ENCODE data around the gene TUBAL3.
A peak's percentile ranks its signal among the peaks of the same experiment; 100 is the strongest.

Gene TUBAL3

GRCh38 chr10:5442065-5442989 lies 37.7 kb upstream of the TUBAL3 start:
- CTCF ChIA-PET: interaction anchor here (0.7 to 10.7 kb wide), 14 partner anchors 7 to 593 kb away, joined by 3 to 221 read pairs (median 4); no protein-coding TSS in a partner anchor
- H3K9me3 Mint-ChIP-seq: no peaks in the 10 kb centered on the region
- H3K27ac Mint-ChIP-seq: no peak overlapping the region
- peaks cover 46% of the 10 kb centered on the region for H3K4me1 Mint-ChIP-seq
- H3K4me3 Mint-ChIP-seq: no peak overlapping the region
- peak; percentile 35 for DNase-seq
- peaks cover 10% of the 10 kb centered on the region for H3K36me3 Mint-ChIP-seq
- H3K27me3 Mint-ChIP-seq: no peaks in the 10 kb centered on the region

DNA sequence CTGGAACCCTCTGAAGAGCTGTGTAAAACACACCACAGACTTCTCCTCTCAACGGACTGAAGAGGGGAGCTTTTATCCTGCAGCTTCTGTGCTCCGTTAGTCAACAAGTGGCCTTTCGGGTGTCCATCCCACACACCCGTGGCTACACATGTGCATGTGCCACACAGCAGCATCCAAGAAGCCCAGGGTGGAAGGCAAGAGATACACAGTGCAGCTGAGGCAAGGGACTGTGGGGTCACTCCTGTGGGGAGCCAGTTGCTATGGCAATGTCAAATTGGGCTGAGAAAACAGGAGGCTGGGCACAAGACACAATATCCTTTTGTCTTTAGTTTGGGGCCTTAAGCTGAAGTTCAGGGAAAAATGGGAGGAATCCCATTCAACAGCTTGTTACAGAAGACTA lies 36.5 kb upstream of the TUBAL3 start:
- Mint-ChIP-seq H3K4me3 (no peak overlapping the region), H3K36me3 (peaks cover 10% of the 10 kb centered on the region), H3K4me1 (peaks cover 34% of the 10 kb centered on the region), H3K27me3 (no peaks in the 10 kb centered on the region), H3K9me3 (no peaks in the 10 kb centered on the region), H3K27ac (no peak overlapping the region)
- no peak for DNase-seq
- CTCF ChIA-PET: interaction anchor here (0.7 to 10.7 kb wide), 8 partner anchors 9 to 626 kb away, joined by 3 to 221 read pairs (median 4); no protein-coding TSS in a partner anchor

DNA sequence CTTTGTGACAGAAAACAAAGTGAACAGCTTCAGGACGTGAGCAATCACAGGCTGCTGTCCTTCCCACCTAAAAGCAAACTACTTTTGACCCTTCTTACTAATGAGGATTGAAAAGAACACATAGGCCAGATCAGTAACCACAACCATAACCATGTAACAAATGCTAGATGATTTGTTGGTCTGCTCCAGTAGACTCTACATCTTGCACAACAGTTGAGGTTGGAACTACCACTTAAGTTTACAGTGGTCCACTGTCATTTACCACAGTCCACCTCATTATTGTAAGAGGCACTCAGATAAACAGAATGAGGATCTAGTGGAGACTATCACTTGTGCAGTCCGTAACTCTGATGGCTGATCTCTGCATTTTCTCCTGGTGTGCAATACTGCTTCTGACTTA lies 35.6 kb upstream of the TUBAL3 start:
- CTCF ChIA-PET: interaction anchor here (0.9 to 10.7 kb wide), 5 partner anchors 152 to 625 kb away, joined by 3 to 221 read pairs (median 4); no protein-coding TSS in a partner anchor
- Mint-ChIP-seq H3K27me3 (no peaks in the 10 kb centered on the region), H3K9me3 (no peaks in the 10 kb centered on the region), H3K27ac (no peak overlapping the region), H3K4me3 (no peak overlapping the region), H3K4me1 (peaks cover 27% of the 10 kb centered on the region), H3K36me3 (peaks cover 10% of the 10 kb centered on the region)
- no peak for DNase-seq

GRCh38 chr10:5435328-5435727 lies 30.7 kb upstream of the TUBAL3 start:
- H3K36me3 Mint-ChIP-seq: peaks cover 15% of the 10 kb centered on the region
- peaks cover 3% of the 10 kb centered on the region for H3K9me3 Mint-ChIP-seq
- peaks cover 12% of the 10 kb centered on the region for H3K4me1 Mint-ChIP-seq
- H3K4me3 Mint-ChIP-seq: no peak overlapping the region
- no peak for DNase-seq
- H3K27ac Mint-ChIP-seq: no peak overlapping the region
- H3K27me3 Mint-ChIP-seq: no peaks in the 10 kb centered on the region
- CTCF ChIA-PET: interaction anchor here (0.7 to 6.9 kb wide), 9 partner anchors 8 to 624 kb away, joined by 3 to 82 read pairs (median 3); no protein-coding TSS in a partner anchor

DNA sequence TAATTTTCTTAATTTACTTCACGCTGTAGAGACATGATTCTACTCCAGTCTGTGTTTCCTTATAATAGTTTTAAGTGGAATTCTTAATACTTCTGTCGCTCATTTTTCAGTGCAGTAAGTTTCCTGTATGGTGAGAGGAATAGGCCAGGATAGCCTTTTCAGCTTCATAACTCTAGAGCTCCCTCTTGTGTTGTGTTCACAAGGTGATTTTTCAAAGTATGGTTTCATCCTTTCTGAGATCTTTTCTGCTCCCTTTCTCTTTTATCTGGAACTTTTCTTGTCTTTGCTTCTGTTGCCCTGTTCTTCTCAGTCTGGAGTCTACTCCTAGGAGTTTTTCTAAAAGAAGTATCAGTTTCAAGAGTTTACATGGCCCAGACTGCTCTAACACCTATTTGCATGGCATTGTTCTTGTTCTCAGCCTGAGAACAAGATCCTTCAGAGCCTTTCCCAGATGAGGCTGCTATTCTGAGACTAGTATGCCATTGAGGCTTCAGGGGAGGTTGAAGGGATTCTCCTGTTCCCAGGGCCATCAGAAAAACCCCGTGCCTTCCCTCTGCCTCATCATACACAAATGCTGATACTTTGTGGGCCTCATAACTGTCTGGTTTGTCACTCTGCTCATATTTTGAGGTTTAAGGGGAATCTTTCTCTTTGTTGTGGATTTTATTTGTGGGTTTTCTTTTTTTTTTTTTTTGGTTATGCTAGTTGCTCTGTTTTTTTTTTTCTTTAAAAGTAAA lies 29.6 kb upstream of the TUBAL3 start:
- Mint-ChIP-seq H3K36me3 (peaks cover 19% of the 10 kb centered on the region), H3K27ac (no peak overlapping the region), H3K9me3 (peaks cover 3% of the 10 kb centered on the region), H3K4me1 (peaks cover 12% of the 10 kb centered on the region), H3K27me3 (no peaks in the 10 kb centered on the region), H3K4me3 (no peak overlapping the region)
- CTCF ChIA-PET: interaction anchor here (0.6 to 6.9 kb wide), 16 partner anchors 8 to 751 kb away, joined by 3 to 82 read pairs (median 3); no protein-coding TSS in a partner anchor
- DNase-seq: no peak

DNA sequence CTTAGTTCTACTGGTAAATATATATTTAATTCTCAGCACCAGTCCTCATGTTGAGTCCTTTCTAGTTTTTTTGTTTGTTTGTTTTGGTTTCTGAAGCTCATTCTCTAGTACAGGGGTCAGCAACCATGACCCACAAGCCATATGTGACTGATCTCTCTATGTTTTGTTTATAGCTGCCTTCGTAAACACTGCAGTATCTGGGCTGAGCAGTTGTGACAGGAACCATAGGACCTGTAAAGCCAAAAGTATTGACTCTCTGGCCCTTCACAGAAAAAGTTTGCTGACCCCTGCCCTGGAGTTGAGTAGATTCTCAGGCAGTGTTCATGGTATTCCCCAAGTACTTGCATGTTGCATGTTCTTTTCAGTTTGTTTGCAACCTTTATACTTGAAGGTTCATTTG lies 28.6 kb upstream of the TUBAL3 start:
- no peak overlapping the region for H3K4me3 Mint-ChIP-seq
- H3K9me3 Mint-ChIP-seq: peaks cover 3% of the 10 kb centered on the region
- peaks cover 19% of the 10 kb centered on the region for H3K36me3 Mint-ChIP-seq
- no peak overlapping the region for H3K27ac Mint-ChIP-seq
- H3K27me3 Mint-ChIP-seq: no peaks in the 10 kb centered on the region
- DNase-seq: no peak
- CTCF ChIA-PET: interaction anchor here (1.0 to 6.9 kb wide), 8 partner anchors 9 to 618 kb away, joined by 3 to 82 read pairs (median 5); no protein-coding TSS in a partner anchor
- peaks cover 12% of the 10 kb centered on the region for H3K4me1 Mint-ChIP-seq

- Mint-ChIP-seq H3K27me3 (no peaks in the 10 kb centered on the region), H3K9me3 (peaks cover 3% of the 10 kb centered on the region), H3K36me3 (peaks cover 32% of the 10 kb centered on the region), H3K4me3 (no peak overlapping the region), H3K4me1 (no peaks in the 10 kb centered on the region), H3K27ac (no peak overlapping the region)
- CTCF ChIA-PET: no interaction called here
- DNase-seq: no peak
These were observed 23.5 kb upstream of the TUBAL3 start for GRCh38 chr10:5428133-5428532.

- DNase-seq: no peak
- Mint-ChIP-seq H3K27me3 (no peaks in the 10 kb centered on the region), H3K4me3 (no peak overlapping the region), H3K27ac (no peak overlapping the region), H3K9me3 (peaks cover 6% of the 10 kb centered on the region), H3K4me1 (no peaks in the 10 kb centered on the region), H3K36me3 (peaks cover 42% of the 10 kb centered on the region)
- CTCF ChIA-PET: interaction anchor here (2.4 kb wide), 3 partner anchors 9 to 575 kb away, joined by 5 to 12 read pairs (median 8); no protein-coding TSS in a partner anchor
These were observed 20.1 kb upstream of the TUBAL3 start for GRCh38 chr10:5424751-5425150.

GRCh38 chr10:5423771-5424170 lies 19.1 kb upstream of the TUBAL3 start:
- Mint-ChIP-seq H3K27me3 (no peaks in the 10 kb centered on the region), H3K4me3 (no peak overlapping the region), H3K4me1 (peaks cover 2% of the 10 kb centered on the region), H3K27ac (no peak overlapping the region), H3K9me3 (peaks cover 15% of the 10 kb centered on the region), H3K36me3 (peaks cover 44% of the 10 kb centered on the region)
- DNase-seq: no peak
- CTCF ChIA-PET: interaction anchor here (1.1 to 2.4 kb wide), 3 partner anchors 9 to 609 kb away, joined by 4 to 12 read pairs (median 7); no protein-coding TSS in a partner anchor

- Mint-ChIP-seq H3K36me3 (peaks cover 52% of the 10 kb centered on the region), H3K9me3 (peaks cover 29% of the 10 kb centered on the region), H3K4me1 (peaks cover 4% of the 10 kb centered on the region), H3K4me3 (no peak overlapping the region), H3K27ac (no peak overlapping the region), H3K27me3 (no peaks in the 10 kb centered on the region)
- DNase-seq: no peak
- CTCF ChIA-PET: interaction anchor here (0.6 kb wide), 1 partner anchor 158 kb away, joined by 3 read pairs; no protein-coding TSS in a partner anchor
These were observed 15.0 kb upstream of the TUBAL3 start for GRCh38 chr10:5419466-5420094.

- Mint-ChIP-seq H3K27ac (no peak overlapping the region), H3K4me1 (peaks cover 4% of the 10 kb centered on the region), H3K36me3 (peaks cover 52% of the 10 kb centered on the region), H3K27me3 (no peaks in the 10 kb centered on the region), H3K9me3 (peaks cover 29% of the 10 kb centered on the region), H3K4me3 (no peak overlapping the region)
- CTCF ChIA-PET: interaction anchor here (1.2 kb wide), 1 partner anchor 15 kb away, joined by 3 read pairs; no protein-coding TSS in a partner anchor
- no peak for DNase-seq
These were observed 14.0 kb upstream of the TUBAL3 start for GRCh38 chr10:5418584-5418983.

DNA sequence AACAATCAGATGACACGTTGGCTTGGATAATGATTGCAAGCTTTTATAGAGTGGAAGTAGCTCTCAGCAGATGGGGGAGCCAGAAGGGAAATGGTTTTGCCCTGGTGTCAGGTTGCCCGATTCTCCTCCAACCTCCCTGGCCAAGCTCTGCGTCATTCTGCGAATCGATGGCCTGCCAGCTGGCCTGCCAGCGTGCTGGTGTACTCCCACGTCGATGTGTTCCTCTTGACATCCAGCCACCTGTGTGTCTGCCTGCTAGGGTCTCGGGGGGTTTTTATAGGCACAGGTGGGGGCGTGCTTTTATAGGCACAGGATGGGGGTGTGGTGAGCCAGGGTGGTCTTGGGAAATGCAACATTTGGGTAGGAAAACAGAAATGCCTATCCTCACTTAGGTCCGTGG lies 12.4 kb upstream of the TUBAL3 start:
- no peak overlapping the region for H3K27ac Mint-ChIP-seq
- no peak for DNase-seq
- peaks cover 5% of the 10 kb centered on the region for H3K4me1 Mint-ChIP-seq
- CTCF ChIA-PET: no interaction called here
- H3K27me3 Mint-ChIP-seq: no peaks in the 10 kb centered on the region
- peaks cover 49% of the 10 kb centered on the region for H3K36me3 Mint-ChIP-seq
- H3K4me3 Mint-ChIP-seq: no peak overlapping the region
- peaks cover 29% of the 10 kb centered on the region for H3K9me3 Mint-ChIP-seq

DNA sequence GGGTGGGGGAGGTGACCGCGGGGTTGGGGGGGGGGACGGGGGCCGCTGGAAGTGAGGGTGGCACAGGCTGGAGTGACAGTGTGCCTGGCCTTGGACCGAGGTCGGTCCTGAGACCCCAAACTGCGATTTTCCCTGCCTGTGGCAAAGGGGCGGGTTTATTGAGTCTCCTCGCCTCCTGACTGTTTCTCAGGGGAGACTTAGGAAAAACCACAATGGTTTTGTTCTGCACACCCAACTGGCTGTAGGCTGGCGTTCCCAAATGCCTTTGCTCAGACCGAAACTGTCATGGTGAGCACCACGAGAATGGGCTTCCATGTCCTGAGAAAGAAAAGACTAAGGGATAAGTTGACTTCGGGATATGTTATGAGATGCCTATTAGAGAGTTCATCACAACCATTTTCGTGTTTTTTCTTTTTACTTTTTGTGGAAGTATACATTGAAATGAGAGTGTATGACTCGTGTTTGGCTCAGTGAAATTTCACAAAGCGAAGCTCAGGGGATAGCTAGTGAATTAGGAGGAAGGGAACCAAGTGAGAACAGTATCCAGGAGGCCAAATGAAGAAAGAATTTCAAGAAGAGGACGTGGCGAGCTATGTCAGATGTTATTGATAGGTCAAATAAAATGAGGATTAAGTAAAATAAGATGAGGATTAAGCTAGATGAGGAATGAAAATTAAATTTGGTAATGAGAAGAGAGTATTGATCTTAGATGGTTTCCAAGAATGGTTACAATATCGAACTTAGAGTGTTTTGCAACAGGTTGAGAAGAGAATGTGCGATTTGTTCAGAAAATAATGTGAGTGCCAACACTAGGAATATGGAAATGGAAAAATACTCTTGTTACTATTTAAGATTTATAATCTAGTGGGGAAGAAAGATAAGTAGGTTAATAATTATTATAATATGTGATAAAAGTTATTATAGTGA lies 8.6 kb upstream of the TUBAL3 start:
- H3K27ac Mint-ChIP-seq: no peak overlapping the region
- DNase-seq: no peak
- peaks cover 20% of the 10 kb centered on the region for H3K27me3 Mint-ChIP-seq
- H3K4me3 Mint-ChIP-seq: no peak overlapping the region
- peaks cover 20% of the 10 kb centered on the region for H3K36me3 Mint-ChIP-seq
- peaks cover 4% of the 10 kb centered on the region for H3K4me1 Mint-ChIP-seq
- peaks cover 14% of the 10 kb centered on the region for H3K9me3 Mint-ChIP-seq
- CTCF ChIA-PET: no interaction called here
